ENCODE data around the gene C15orf62. TPM values are rescaled to one million over a fixed set of nuclear protein-coding genes. Genes with fewer than 3 reads are reported as not detected.

C15orf62 gene
- total RNA-seq, 6 donors from 2014 or later = 0.81 to 4.2 (median 1.4) TPM

DNA sequence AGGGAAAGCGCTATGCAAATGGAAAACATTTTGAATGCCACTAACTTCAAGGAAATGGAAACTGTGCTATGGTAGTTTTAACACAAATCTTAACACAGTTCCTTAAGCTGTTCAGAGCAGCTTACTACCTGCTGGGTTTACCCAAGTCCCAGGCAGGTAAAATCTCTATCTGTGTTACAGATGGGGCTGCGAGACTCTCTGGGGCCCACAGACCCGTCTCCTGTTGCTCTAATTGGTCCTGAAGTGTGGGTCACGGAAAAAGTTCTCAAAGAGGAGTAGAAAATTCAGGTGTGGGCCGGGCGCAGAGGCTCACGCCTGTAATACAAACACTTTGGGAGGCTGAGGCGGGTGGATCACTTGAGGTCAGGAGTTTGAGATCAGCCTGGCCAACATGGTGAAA is 20.2 kb downstream of the C15orf62 start:
- no peak for ATAC-seq (ENCODE audit: low FRiP score in 2 of 2)
- Histone ChIP-seq H3K27me3 (no peaks in the 10 kb centered on the region), H3K4me3 (no peak overlapping the region), H3K36me3 (peaks cover 0 to 12% (median 6%) of the 10 kb centered on the region in 4 donors), H3K9me3 (no peaks in the 10 kb centered on the region), H3K4me1 (peaks cover 30 to 46% (median 40%) of the 10 kb centered on the region in 4 donors), H3K27ac (peak overlapping the region in 2 of 4 donors; percentile 29 to 48)
- WGBS, 2 donors = 73 to 79% methylated on average over 8 of the region's 8 CpGs
- no peak for TF ChIP-seq POLR2AphosphoS5 (IDR thresholded peaks at IDR 0.05)
- TF ChIP-seq EP300 (IDR thresholded peaks at IDR 0.05) = no peak
- TF ChIP-seq, protein P1, sequence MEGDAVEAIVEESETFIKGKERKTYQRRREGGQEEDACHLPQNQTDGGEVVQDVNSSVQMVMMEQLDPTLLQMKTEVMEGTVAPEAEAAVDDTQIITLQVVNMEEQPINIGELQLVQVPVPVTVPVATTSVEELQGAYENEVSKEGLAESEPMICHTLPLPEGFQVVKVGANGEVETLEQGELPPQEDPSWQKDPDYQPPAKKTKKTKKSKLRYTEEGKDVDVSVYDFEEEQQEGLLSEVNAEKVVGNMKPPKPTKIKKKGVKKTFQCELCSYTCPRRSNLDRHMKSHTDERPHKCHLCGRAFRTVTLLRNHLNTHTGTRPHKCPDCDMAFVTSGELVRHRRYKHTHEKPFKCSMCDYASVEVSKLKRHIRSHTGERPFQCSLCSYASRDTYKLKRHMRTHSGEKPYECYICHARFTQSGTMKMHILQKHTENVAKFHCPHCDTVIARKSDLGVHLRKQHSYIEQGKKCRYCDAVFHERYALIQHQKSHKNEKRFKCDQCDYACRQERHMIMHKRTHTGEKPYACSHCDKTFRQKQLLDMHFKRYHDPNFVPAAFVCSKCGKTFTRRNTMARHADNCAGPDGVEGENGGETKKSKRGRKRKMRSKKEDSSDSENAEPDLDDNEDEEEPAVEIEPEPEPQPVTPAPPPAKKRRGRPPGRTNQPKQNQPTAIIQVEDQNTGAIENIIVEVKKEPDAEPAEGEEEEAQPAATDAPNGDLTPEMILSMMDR (IDR thresholded peaks at IDR 0.05) = no peak
- no peak for TF ChIP-seq POLR2A (IDR thresholded peaks at IDR 0.05)
- DNase-seq = peak in 1 of 2 donors; percentile 33

DNA sequence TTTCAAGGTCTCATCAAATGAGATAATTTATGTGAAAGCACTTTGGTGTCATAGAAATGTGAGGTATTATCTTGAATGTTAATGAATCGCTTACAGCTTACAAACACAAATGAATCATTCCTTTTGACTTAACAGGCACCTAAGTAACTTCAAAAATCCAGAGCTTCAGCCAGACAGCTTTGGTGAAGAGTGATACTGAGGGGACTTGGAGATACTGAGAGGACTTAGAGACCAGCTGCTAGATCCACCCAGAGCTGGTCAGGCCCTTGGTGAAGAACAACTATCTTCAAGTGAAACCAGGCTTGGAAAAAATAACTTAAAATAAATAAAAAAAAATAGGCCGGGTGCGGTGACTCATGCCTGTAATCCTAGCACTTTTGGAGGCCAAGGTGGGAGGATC is 20.9 kb downstream of the C15orf62 start:
- no peaks in the 10 kb centered on the region for H3K9me3 ChIP-seq
- H3K4me1 ChIP-seq = peaks cover 31 to 54% (median 43%) of the 10 kb centered on the region in 4 donors
- no peaks in the 10 kb centered on the region for H3K27me3 ChIP-seq
- DNase-seq = no peak
- no peak for ATAC-seq (ENCODE audit: low FRiP score in 2 of 2)
- TF ChIP-seq, protein P1 (IDR thresholded peaks at IDR 0.05) = no peak
- no peak for TF ChIP-seq EP300 (IDR thresholded peaks at IDR 0.05)
- TF ChIP-seq POLR2AphosphoS5 (IDR thresholded peaks at IDR 0.05) = no peak
- TF ChIP-seq POLR2A (IDR thresholded peaks at IDR 0.05) = no peak
- 83 to 94% methylated on average over 3 of the region's 3 CpGs for WGBS, 2 donors
- H3K4me3 ChIP-seq = no peak overlapping the region
- peak overlapping the region in 1 of 4 donors; percentile 29 for H3K27ac ChIP-seq
- H3K36me3 ChIP-seq = peaks cover 0 to 12% (median 6%) of the 10 kb centered on the region in 4 donors

DNA sequence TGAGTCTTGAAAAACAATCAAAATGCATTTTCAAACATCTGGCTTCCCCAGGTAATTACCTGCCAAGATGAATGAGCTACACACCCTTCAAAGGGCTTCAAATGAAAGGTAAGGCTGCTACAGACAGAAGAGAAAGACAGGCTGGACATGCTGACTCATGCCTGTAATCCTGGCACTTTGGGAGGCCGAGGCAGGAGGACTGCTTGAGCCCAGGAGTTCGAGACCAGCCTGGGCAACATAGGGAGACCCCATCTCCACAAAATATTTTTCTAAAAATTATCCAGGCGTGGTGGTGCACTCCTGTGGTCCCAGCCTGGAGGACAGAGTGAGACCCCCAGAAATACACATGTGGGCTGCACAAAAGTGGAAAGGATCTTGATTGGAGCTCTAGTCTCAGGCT is 22.6 kb downstream of the C15orf62 start:
- Histone ChIP-seq H3K4me1 (peaks cover 31 to 55% (median 39%) of the 10 kb centered on the region in 4 donors), H3K27ac (no peak overlapping the region), H3K36me3 (peaks cover 0 to 12% (median 6%) of the 10 kb centered on the region in 4 donors), H3K27me3 (no peaks in the 10 kb centered on the region), H3K9me3 (no peaks in the 10 kb centered on the region), H3K4me3 (no peak overlapping the region)
- DNase-seq (no peak), ATAC-seq (ENCODE audit: low FRiP score in 2 of 2) (no peak)
- TF ChIP-seq EP300 (IDR thresholded peaks at IDR 0.05) (no peak), POLR2A (IDR thresholded peaks at IDR 0.05) (no peak), POLR2AphosphoS5 (IDR thresholded peaks at IDR 0.05) (no peak)
- TF ChIP-seq, protein P1 (IDR thresholded peaks at IDR 0.05) = no peak
- WGBS, 2 donors = 93% methylated on average over 2 to 3 of the region's 3 CpGs

DNA sequence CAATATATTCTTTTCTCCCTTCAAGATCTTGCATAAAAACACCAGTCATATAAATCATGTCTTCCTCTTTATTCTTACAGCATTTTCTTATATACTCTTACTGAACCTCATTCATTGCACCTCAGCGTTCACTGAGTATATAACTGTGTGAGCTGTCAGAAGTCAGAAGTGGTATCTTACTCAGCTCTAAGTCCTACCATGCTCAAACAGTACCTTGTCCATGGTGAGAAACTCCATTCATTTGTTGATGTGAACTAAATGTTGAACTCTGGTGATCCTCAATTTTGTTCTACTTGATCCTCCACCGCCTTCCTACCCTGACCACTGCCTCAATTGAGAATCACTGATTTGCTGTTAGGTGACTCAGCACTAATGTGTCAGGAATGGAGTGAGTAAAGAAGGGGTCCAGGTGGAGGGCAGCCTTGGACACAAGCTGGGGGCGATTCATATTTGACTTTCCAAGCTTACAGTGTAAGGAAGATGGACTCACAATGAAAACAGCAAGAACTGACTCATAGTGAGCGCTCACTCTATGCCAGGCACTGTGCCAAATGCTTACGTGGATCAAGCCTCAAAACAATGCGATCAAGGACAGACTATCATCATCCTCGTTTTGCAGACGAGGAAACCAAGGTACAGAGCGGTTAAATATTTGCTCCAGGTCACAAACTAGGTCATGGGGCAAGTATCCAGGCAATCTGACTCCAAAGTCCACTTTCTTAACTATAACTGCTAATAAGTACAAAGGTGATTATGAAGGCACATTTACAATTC is 23.6 kb downstream of the C15orf62 start:
- no peaks in the 10 kb centered on the region for H3K27me3 ChIP-seq
- H3K4me3 ChIP-seq = no peak overlapping the region
- H3K9me3 ChIP-seq = no peaks in the 10 kb centered on the region
- WGBS, 2 donors = 70 to 81% methylated on average over 9 of the region's 9 CpGs
- H3K4me1 ChIP-seq = peaks cover 23 to 47% (median 30%) of the 10 kb centered on the region in 4 donors
- H3K27ac ChIP-seq = no peak overlapping the region
- no peak for TF ChIP-seq EP300 (IDR thresholded peaks at IDR 0.05)
- TF ChIP-seq, protein P1 (IDR thresholded peaks at IDR 0.05) = no peak
- TF ChIP-seq POLR2AphosphoS5 (IDR thresholded peaks at IDR 0.05) = no peak
- no peak for TF ChIP-seq POLR2A (IDR thresholded peaks at IDR 0.05)
- ATAC-seq (ENCODE audit: low FRiP score in 2 of 2) (peak in 1 of 2 donors; percentile 54), DNase-seq (no peak)
- H3K36me3 ChIP-seq = peaks cover 0 to 12% (median 6%) of the 10 kb centered on the region in 4 donors

Measured in upper lobe of left lung (tissue), 6 donors.